HUES6 (cell line): ENCODE measurements around the gene AOPEP.
A peak's percentile ranks its signal among the peaks of the same experiment; 100 is the strongest.

ENCODE experiments used
- H3K27ac ChIP-seq: 2 replicates; pipeline ENCODE4 v1.7.0; 2013; ENCODE audit warnings: low read depth, mild to moderate bottlenecking, low read length, inconsistent platforms
- H3K27me3 ChIP-seq: 2 replicates; pipeline ENCODE4 v1.6.1; 2013; ENCODE audit warnings: low read length; ENCODE audit not compliant: control insufficient read depth, insufficient read depth
- H3K36me3 ChIP-seq: 2 replicates; pipeline ENCODE4 v1.6.1; 2013; ENCODE audit warnings: low read length; ENCODE audit not compliant: control insufficient read depth, insufficient read depth
- H3K4me1 ChIP-seq: 2 replicates; pipeline ENCODE4 v1.6.1; 2013; ENCODE audit warnings: low read length; ENCODE audit not compliant: control insufficient read depth, insufficient read depth
- H3K4me3 ChIP-seq: 2 replicates; pipeline ENCODE4 v1.5.1; 2013; ENCODE audit warnings: low read depth, low read length
- H3K9ac ChIP-seq: one replicate; pipeline ENCODE4 v1.6.1; 2013; ENCODE audit warnings: mild to moderate bottlenecking, low read length
- H3K9me3 ChIP-seq: 2 replicates; pipeline ENCODE4 v1.6.1; 2013; ENCODE audit warnings: low read depth, low read length; ENCODE audit not compliant: control insufficient read depth, insufficient read depth

Gene AOPEP

DNA sequence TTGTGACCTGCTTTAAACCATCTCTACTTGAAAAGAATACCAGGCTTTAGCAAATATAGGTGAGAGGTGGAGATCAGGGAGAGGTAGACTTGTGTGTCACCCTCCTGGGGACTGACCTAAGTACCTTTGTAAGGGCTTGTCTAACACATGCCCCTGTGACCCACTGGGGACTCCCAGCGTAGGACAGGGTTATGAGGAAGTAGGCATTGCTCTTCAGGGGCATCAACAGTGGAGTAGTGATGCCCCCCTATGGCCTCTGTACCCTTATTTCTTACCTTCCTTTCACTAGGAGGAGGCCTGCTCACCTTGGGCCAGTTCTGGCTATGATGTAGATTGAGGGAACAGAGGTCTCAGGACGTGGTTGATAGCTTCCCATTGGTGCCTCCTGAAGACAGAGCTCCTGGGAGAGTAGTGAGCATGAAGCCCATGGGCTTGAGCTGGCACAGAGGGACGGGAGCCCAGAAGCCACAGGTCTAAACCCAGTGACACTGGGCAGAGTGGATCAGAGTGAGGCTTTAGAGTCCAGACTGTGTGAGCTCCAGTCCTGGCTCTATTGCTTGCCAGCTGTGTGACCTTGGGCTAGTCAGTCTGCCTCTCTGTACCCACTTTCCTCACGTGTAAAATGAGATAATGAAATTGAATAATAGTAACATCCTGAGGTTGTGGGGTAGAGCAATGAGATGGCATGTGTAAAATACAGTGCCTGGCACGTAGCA is 191.7 kb downstream of the AOPEP start:
- H3K27ac ChIP-seq, result no peak overlapping the region
- H3K4me1 ChIP-seq, result peaks cover 63% of the 10 kb centered on the region
- H3K36me3 ChIP-seq, result no peaks in the 10 kb centered on the region
- no peaks in the 10 kb centered on the region for H3K27me3 ChIP-seq
- no peak overlapping the region for H3K4me3 ChIP-seq
- no peaks in the 10 kb centered on the region for H3K9me3 ChIP-seq
- H3K9ac ChIP-seq, result no peak overlapping the region

DNA sequence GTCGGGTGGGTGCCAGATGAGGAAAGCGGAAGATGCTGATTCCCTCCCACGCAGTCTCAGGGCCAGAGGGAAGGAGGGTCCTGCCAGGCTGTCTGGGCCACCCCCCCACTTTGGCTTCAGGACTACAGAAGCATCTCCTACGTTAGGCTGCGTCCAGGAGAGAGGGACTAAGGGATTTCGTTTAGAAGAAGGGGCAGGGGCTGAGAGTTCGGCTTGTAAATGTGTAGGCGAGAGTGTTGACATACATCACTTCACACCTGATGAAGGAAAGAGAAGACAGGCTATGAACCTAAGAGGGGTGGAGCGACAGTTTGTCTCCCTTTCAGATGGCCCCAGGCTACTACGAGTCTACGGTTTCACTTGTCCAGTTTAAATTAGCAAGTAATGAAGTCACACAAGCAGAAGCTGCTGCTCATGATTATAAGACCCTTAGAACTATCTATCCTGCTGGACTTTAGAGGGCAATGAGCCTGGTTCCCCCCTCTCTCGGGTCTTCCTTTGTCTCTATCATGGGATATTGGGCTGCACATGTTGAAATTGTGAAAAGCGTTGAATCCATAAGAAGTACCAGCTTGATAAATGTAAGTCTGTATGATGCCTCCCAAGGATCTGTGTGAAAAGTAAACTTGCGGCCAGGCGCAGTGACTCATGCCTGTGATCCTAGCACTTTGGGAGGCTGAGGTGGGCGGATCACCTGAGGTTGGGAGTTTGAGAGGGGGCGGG is 193.0 kb downstream of the AOPEP start:
- Histone ChIP-seq H3K27ac (no peak overlapping the region), H3K4me1 (peaks cover 50% of the 10 kb centered on the region), H3K36me3 (no peaks in the 10 kb centered on the region), H3K9ac (no peak overlapping the region), H3K9me3 (no peaks in the 10 kb centered on the region), H3K4me3 (no peak overlapping the region), H3K27me3 (no peaks in the 10 kb centered on the region)

DNA sequence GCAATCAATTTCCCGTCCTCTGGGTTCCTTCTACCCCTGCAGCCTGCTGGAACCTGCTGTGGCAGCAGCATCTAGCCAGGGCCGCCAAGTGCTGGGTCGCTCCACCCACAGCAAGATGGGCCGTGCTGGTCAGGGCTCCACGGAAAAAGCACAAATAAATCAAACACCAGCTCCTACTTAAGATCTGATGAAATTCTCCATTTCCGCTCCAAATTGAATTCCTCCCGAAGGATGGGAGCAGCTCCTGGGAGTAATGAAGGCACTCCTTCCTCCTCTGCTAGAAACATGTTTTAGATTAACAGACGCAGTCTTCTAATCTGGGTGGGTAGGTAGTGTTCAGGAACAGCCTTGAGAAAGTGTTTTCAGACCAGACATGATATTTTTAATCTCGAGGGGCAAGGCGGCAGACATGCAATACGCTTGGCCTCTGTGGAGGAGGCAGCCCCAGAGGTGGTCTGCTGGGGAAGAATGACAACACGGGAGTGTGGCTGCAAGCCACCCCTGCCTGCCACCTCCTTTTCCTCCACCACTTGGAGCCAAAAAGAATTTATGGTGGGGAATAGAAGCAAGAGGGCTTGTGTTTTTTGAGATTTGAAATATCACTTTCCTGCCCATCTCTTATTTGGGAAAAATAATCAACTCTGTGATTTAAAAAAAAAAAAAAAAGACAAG is 194.1 kb downstream of the AOPEP start:
- Histone ChIP-seq H3K27ac (peak overlapping the region; percentile 17; the same call in 1 of the 2 replicates), H3K4me3 (no peak overlapping the region), H3K4me1 (peaks cover 42% of the 10 kb centered on the region), H3K9me3 (no peaks in the 10 kb centered on the region), H3K36me3 (no peaks in the 10 kb centered on the region), H3K27me3 (no peaks in the 10 kb centered on the region), H3K9ac (no peak overlapping the region)

DNA sequence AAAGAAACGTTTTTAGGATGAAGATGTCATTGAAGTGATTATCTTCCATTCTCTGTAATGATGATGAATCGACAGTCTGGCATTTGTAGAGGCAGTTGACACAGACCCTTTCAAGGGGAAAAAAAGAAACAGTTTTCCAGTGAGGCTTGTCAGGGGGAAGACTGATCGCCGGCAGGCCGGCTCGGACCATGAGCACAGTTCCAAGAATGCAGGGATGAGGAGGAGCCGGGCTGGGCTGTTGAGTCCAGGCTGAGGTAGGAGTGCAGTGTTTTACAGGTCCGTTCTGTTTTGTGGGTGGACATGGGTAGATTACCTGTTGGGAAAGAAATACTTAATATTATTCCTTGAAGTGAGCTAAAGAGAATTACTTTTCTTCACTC is 194.6 kb downstream of the AOPEP start:
- Histone ChIP-seq H3K9me3 (no peaks in the 10 kb centered on the region), H3K9ac (no peak overlapping the region), H3K4me3 (no peak overlapping the region), H3K4me1 (peaks cover 39% of the 10 kb centered on the region), H3K27me3 (no peaks in the 10 kb centered on the region), H3K36me3 (no peaks in the 10 kb centered on the region), H3K27ac (peak overlapping the region; percentile 22; the same call in 1 of the 2 replicates)

DNA sequence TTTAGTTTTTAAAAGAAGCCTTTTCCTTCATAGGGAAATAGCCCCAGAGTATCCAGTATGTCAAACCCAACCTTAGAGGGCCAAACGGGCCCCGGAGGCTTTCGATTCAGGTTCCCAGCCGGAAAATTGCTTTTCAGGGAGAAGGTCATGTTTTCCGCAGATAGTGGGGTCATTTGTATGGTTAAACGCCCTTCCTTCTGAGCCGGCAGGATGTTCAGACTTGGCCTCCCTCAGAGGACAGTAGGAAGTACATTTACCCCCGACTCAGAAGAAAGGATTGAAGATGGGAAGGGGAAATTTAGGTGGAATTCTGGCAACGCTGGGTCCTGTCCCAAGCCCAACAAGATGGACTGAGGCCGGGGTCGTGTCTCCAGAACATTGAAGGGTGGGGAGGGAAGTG is 195.2 kb downstream of the AOPEP start:
- no peak overlapping the region for H3K4me3 ChIP-seq
- peak overlapping the region; percentile 22; the same call in 1 of the 2 replicates for H3K27ac ChIP-seq
- H3K4me1 ChIP-seq, result peaks cover 39% of the 10 kb centered on the region
- H3K9ac ChIP-seq, result no peak overlapping the region
- H3K27me3 ChIP-seq, result no peaks in the 10 kb centered on the region
- H3K9me3 ChIP-seq, result no peaks in the 10 kb centered on the region
- H3K36me3 ChIP-seq, result no peaks in the 10 kb centered on the region

DNA sequence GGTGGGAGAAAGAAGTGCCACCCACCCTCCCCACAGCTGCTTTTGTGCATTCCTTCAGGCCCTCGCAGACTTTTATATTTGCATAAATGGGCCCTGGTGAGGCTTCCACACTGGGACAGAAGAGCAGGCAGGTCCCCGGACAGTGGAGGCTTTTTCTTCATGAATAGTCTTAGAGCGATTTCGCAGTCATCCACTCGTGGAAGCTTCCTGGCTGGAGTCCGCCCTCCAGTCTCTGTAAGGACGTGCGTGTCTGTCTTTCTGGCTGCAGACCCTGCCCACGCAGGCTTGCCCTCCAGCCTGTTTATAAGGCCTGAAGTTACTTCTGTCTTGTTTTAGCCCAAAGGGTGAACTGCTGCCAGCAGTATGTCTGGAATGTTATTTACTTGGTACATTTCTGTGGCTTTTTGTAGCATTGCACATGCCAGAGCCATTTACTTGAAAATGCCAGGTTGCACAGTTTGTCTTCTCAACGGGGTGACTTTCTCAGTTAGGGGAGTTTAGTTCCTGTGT is 195.7 kb downstream of the AOPEP start:
- no peaks in the 10 kb centered on the region for H3K9me3 ChIP-seq
- H3K36me3 ChIP-seq, result no peaks in the 10 kb centered on the region
- H3K27me3 ChIP-seq, result no peaks in the 10 kb centered on the region
- peaks cover 35% of the 10 kb centered on the region for H3K4me1 ChIP-seq
- no peak overlapping the region for H3K9ac ChIP-seq
- H3K4me3 ChIP-seq, result no peak overlapping the region
- peak overlapping the region; percentile 22; the same call in 1 of the 2 replicates for H3K27ac ChIP-seq

DNA sequence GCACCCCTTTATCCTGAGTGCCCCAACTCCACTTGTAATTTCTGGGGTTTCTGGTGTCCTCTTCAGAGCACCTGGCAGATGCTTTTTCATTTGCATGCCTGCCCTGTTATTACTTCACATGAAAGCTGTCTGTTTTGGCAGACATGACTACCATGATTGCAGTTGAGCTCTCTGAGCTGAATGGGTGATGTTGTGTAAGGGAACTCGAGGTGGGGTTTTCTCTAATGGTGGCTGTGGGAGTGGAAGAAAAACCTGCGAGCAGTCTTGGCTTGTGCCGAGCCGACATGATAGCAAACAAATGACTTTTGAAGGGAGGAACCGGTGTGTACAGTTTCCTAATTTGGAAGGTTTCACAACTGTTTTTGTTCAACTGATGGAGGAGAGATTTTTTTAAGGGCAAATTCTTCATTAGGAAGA is 196.2 kb downstream of the AOPEP start:
- Histone ChIP-seq H3K9me3 (no peaks in the 10 kb centered on the region), H3K27me3 (no peaks in the 10 kb centered on the region), H3K36me3 (no peaks in the 10 kb centered on the region), H3K27ac (no peak overlapping the region), H3K4me1 (peaks cover 30% of the 10 kb centered on the region), H3K4me3 (no peak overlapping the region), H3K9ac (no peak overlapping the region)

DNA sequence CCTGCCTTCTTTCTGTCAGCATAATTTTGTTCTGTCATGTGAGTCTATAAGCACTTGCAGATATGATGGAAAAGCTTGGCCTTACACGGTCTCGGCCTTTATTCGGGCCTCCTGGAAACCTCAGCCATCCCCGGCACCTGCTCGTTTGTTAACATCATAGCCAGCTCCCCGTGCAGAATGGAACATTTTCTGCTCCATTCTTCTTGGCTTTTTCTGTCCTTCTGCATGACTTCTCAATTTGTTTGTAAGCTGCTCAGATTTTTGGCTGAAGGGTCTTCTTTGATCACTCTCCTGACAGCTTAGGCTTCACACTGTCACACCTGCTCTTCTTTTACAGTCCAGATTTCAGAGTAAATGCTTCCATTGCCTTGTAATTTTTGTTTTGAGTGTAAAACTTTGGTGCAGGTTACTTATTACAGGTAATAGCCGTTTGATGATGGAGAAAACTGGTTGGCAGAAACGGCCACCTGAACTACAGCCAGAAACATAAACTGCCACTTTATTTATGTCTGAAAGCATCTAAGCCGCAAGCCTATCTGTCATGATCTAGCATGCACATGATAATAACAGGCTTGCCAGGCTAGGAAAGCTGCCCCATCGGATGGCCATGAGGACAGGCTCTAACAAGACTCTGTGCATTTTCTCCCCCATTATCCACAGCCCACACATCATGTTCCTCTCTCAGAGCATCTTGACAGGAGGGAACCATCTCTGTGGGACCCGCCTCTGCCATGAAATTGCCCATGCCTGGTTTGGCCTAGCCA is 197.0 kb downstream of the AOPEP start:
- Histone ChIP-seq H3K27ac (no peak overlapping the region), H3K9ac (no peak overlapping the region), H3K36me3 (no peaks in the 10 kb centered on the region), H3K4me1 (peaks cover 30% of the 10 kb centered on the region), H3K4me3 (no peak overlapping the region), H3K9me3 (no peaks in the 10 kb centered on the region), H3K27me3 (no peaks in the 10 kb centered on the region)

DNA sequence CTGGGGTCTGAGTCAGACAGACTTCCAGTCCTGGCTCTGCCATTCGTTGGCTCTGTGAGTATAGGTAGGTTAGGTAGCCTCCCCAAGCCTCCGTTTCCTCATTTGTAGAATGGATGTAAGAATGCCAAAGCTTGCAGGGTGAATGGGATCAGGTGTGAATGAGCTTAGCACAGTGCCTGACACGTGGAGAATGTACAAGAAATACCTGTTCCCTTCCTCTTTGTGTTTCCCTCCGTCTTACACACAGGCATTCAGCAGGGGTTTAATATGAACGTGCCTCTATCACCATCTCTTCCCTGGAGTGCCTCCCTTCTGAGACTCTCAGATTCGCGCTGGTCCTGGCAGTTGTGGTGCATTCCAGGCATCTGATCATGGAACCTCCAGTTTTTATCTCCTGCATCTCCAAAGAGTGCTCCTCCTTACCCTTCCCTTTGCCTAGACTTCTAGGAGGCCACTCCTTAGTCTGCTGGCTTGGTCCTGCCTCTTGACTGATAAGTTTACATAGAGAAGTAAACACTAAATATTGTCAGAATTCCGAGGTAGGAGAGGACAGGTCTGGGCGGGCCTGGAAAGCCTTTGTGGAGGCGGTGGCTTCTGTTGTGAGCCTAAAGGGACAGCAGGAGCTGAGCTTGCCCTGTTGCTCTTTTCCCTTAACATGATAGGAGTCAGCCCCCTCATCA is 199.4 kb downstream of the AOPEP start:
- Histone ChIP-seq H3K27ac (no peak overlapping the region), H3K4me3 (no peak overlapping the region), H3K27me3 (no peaks in the 10 kb centered on the region), H3K36me3 (no peaks in the 10 kb centered on the region), H3K4me1 (peaks cover 18% of the 10 kb centered on the region), H3K9me3 (no peaks in the 10 kb centered on the region), H3K9ac (no peak overlapping the region)

DNA sequence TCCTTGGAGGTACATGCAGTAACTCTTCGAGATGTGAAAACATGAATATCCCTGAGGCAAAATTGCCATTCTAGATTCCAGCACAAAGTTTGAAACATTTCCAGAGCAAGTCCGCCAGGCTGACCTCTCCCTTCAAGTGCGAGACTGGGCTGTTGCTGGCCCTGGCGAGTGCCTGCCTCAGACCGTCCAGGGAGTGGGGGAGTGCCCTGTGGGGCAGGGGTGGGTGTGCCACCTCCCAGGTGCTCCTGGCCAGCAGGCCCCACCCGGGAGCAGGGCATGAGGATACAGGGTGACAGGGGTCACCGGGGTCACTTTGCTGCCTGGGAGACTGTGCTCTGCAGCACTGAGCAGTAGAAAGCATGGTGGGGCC is 199.9 kb downstream of the AOPEP start:
- no peak overlapping the region for H3K27ac ChIP-seq
- no peak overlapping the region for H3K9ac ChIP-seq
- peaks cover 14% of the 10 kb centered on the region for H3K4me1 ChIP-seq
- no peaks in the 10 kb centered on the region for H3K9me3 ChIP-seq
- H3K36me3 ChIP-seq, result no peaks in the 10 kb centered on the region
- H3K27me3 ChIP-seq, result no peaks in the 10 kb centered on the region
- H3K4me3 ChIP-seq, result no peak overlapping the region
